HG03520 (cell line): Measurements from ENCODE around the gene PRR16.

Experiments used
- ATAC-seq: cut with Tn5 transposase; IDR thresholded peaks from one replicate; pipeline ENCODE4 v1.9.1; 2021; ENCODE audit warnings: mild to moderate bottlenecking, moderate library complexity; ENCODE audit not compliant: unreplicated experiment

The PRR16 gene

GRCh38 chr5:120706877-120707276 lies 242.8 kb downstream of the PRR16 start:
- no peak for ATAC-seq

DNA sequence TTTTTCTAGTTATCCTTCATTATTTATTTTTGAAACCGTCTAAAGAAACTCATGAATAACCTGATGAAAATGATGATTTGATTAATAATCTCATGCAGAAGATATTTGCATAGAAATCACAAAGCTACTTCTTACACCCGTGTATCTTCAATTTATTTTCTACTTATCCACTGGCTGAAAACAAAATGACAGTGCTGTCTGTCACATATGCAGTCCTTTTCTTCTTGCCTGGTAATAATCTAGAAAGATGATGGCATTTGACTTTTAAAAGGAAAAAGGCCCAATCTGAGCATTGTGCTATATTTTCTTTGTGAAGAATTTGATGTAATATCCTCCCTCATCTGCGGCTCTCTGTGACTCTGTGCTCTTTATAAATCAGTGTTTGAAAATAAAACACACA lies 253.3 kb downstream of the PRR16 start:
- ATAC-seq, result no peak

DNA sequence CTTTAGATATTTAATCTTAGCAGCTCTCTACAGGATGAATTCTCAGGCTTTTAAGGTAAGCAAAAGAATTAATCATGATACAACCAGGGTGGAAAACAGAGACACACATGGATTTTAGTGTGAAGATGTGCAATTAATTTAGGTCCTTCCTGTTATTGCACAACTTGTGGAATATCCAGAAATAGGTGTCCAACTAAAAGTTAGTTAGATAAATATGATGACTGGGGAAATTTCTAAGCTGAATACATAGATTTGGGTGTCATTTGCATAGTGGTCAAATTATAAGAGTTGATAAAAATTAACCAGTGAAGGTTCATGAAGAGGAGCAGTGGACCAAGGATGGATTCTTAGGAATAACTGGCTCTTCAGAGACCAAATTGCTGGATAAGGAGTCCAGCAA lies 266.1 kb downstream of the PRR16 start:
- ATAC-seq, result no peak

DNA sequence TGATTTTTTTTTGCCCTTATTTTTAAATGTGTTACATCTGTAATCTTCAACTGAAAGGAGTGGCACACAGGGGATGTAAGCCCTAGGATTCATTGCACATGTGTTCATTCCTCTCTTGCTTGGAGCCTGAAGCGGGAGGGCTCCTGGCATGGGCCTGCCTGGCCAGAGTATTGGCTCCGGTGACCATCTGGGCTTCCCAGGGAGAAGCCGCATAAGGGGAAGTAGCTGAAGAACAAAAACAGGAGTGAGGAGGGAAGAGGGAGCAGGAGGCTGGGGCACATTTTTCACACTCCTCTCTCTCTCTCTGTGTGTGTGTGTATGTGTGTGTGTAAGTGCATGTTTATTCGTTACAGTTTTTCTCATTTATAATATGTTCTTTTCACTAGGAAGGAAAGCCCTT lies 269.9 kb downstream of the PRR16 start:
- no peak for ATAC-seq

DNA sequence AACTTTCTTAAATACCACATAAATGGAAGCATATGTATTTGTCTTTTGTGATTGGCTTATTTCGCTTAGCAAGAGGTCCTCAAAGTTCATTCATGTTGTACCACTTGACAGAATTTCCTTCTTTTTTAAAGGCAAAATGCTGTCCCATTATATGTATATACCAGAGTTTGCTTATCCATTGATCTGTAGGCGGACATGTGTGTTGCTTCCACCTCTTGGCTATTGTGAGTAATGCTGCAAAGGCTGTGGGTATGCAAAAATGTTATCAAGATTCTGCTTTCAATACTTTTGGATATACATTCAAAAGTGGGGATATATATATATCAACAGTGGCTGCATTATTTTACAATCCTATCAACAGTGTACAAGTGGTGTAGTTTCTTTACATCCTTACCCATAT lies 271.0 kb downstream of the PRR16 start:
- no peak for ATAC-seq
